HG03280 (cell line): ENCODE measurements around the gene CHCHD2.
"Not testable (repeated sequence)": the region's sequence is repeated elsewhere in the genome, so short reads cannot be mapped to it uniquely, and the experiment has no call there.

Source experiments
- ATAC-seq: cut with Tn5 transposase; IDR thresholded peaks from one replicate; pipeline ENCODE4 v1.9.1; 2021; ENCODE audit warnings: mild to moderate bottlenecking, moderate library complexity; ENCODE audit not compliant: unreplicated experiment

The CHCHD2 gene

GRCh38 chr7:56086761-56087160 lies 19.5 kb downstream of the CHCHD2 start:
- ATAC-seq, result no peak

GRCh38 chr7:56083150-56083785 lies 23.0 kb downstream of the CHCHD2 start:
- no peak for ATAC-seq

GRCh38 chr7:56081626-56082340 lies 24.5 kb downstream of the CHCHD2 start:
- ATAC-seq, result no peak

- not testable (repeated sequence) for ATAC-seq
Observed at GRCh38 chr7:56080726-56081435, 25.4 kb downstream of the CHCHD2 start.

- ATAC-seq, result no peak
Observed at GRCh38 chr7:56079450-56080185, 26.7 kb downstream of the CHCHD2 start.

GRCh38 chr7:56078196-56078595 lies 28.1 kb downstream of the CHCHD2 start:
- no peak for ATAC-seq

- no peak for ATAC-seq
Observed at GRCh38 chr7:56077681-56078080, 28.6 kb downstream of the CHCHD2 start.

GRCh38 chr7:56074371-56074791 lies 31.9 kb downstream of the CHCHD2 start:
- peak; percentile 77 for ATAC-seq

GRCh38 chr7:56066376-56066775 lies 39.9 kb downstream of the CHCHD2 start:
- ATAC-seq, result not testable (repeated sequence)

GRCh38 chr7:56063882-56064625 lies 42.2 kb downstream of the CHCHD2 start, which contains the start of gene SUMF2:
TSS of gene SUMF2 (plus strand) at chr7:56064286. CDS start at chr7:56064312, 26 bp downstream.
- ATAC-seq, result peak; percentile 83

GRCh38 chr7:56063500-56063881 lies 42.8 kb downstream of the CHCHD2 start:
- no peak for ATAC-seq

GRCh38 chr7:56062382-56062781 lies 43.9 kb downstream of the CHCHD2 start:
- ATAC-seq, result no peak

- no peak for ATAC-seq
Observed at GRCh38 chr7:56053993-56054392, 52.3 kb downstream of the CHCHD2 start.

GRCh38 chr7:56053379-56053778 lies 52.9 kb downstream of the CHCHD2 start:
- ATAC-seq, result no peak
